MV-4-11 (cell line): ENCODE results near the gene PDIA2.
"Not testable (repeated sequence)": the region's sequence is repeated elsewhere in the genome, so short reads cannot be mapped to it uniquely, and the experiment has no call there.

Experiments used
- DNase-seq: peaks from one replicate; lab custom pipeline; 2025; lab: John Stamatoyannopoulos, UW

PDIA2 gene

DNA sequence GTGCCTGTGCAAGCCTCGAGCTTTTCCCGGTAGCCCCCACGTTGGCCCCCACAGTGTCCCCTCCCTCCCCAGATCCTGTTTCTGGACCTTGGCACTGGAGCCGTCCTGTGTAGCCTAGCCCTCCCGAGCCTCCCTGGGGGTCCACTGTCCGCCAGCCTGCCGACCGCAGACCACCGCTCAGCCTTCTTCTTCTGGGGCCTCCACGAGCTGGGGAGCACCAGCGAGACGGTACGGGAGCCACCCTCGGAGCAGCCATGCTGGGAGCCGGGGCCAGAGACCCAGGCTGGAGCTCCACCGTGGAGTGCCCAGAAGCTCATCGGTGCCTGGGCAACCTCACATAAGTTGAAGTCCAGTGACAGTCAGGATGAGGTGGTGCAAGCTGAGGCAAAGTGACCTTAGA is 19.0 kb upstream of the PDIA2 start:
- DNase-seq = no peak

DNA sequence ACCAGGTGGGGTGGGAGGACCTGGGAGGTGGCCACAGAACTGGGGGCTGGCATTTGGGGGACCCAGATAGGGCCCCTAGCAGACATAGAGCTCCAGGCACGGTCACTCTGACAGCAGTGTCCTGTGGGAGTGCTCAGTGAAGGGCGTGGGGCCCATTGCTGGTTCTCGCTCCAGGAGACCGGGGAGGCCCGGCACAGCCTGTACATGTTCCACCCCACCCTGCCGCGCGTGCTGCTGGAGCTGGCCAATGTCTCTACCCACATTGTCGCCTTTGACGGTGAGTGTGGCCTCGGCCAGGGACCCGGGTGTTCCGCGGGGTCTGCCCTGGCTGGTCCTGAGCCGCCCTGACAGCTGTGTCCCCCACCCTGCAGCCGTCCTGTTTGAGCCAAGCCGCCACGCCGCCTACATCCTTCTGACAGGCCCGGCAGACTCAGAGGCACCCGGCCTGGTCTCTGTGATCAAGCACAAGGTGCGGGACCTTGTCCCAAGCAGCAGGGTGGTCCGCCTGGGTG is 18.5 kb upstream of the PDIA2 start:
- no peak for DNase-seq

DNA sequence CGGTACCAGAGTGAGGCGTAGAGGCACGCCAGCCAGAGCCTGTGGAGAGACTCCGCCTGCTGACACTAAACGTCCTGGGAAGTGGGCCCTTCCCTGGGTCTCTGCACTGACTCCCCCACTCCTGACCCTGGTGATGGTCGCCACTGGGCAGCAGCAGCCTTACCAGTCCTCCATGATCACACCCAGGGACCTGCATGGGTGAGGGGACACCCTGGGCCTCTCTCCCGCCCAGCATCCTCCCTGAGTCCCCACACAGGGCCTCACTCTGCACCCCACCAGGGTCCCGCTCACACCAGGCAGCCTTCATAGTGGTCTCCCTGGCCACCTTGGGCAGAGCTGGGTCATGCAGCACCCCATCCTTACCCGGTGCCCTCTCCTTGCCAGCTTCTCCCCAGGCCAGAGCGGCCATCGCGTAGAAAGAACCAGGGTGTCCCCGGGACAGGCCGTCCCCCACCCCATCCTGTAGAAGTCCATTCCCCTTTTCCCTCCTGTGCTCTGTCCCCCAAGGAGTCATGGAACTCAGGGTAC is 17.9 kb upstream of the PDIA2 start:
- no peak for DNase-seq

DNA sequence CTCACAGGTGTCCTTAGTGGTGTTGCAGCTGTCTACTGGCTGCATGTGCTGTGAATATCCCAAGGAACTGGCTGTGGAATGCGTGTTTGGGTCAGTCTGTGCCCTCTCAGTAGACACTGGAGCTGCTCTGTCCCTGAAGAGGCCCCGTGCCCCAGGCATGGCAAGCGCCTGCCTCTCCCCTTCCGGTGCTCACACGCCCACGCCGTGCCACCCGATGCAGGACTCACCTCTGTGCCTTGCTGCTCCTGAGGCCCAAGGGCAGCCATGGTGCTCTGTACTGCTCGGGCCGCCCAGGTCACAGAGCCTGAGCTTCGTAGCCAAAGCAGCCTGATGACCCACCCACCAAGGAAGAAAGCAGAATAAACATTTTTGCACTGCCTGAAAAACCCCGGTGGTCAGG is 17.3 kb upstream of the PDIA2 start:
- DNase-seq = no peak

DNA sequence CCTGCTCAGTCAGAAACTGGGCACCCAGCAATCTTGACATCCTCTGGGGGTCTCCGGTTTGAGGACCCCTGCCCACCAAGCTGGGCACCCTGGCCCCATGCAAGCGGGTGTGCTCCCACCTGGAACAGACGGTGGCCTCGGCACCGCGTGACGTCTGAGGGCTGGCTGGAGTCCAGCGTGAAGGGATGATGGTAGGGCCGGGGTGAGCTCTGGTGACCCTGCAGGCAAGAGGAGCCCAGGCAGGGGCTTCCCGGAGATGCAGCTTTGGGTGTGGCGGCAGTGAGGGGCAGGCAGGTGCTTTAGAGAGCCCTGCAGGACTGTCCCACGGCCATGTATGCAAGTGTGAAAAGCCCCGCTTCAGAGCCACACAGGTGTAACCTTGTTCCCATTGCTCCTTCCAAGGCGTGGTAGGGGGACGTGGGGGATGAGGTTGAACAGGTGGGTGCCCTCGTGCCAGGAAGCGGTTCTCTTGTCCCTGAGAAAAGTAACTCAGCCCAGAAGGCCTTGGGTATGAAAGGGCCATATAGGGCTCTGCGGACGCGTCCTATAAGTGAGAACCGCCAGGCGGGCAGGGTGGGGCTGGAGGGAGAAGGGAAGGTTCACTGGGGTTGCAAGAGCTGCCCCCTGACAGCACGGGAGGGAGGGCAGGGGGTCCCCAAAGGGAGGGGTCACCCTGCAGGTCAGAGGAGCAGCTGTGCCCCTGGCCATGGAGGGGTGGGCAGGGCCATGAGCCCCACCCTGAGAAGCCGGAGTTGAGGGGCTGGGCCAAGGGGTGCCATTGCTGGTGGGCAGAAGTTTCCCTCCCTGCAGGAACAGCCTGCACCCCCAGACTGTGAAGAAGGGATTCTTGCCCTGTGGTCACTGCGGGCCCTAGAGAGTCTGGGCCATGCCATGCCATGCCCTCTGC is 16.5 kb upstream of the PDIA2 start:
- DNase-seq = no peak

DNA sequence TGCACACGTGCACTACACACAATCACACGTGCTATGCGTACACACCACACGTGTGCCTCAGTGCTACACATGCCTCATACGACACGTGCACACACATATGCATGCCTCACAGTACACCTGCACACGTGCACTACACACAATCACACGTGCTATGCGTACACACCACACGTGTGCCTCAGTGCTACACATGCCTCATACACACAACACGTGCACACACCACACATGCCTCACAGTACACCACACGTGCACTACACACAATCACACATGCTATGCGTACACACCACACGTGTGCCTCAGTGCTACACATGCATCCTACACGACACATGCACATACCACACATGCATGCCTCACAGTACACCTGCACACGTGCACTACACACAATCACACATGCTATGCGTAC is 15.4 kb upstream of the PDIA2 start:
- not testable (repeated sequence) for DNase-seq

DNA sequence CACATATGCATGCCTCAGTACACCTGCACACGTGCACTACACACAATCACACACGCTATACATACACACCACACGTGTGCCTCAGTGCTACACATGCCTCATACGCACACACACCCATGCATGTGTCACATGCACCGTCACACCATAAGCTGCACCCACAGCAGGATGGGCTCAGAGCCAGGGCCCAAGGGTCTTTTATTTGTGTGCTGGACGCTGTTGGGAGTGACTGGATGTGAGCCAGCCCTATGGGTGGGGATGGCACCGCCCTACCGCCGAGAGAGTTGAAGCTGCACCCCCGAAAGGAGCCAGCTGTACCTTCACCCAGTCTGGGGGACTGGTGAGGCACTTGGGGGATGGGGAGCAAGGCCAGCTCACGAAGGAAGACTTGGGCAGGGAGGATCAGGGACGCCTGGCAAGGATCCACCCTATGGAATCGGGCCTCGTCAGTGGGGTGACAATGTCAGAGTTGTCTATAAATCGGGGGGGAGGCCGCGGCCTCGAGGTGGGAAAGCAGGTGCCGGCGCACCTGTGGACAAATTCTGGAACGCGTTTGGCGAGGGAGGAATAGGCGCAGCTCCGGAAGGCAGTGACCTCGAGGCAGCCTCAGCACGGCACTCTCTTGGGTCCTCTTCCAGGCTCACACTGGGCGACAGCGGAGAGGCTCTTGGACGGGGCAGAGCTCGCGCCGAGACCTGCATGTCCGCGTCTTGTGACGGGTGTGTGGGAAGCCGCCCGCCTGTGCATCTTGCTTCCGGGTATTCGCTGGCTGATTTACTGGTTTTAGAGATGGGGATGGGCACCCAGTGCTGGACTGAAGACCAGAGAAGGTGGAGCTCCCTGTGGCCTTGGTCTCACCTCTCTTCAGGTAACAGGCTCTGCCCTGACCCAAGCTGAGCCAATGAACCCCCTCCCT is 14.6 kb upstream of the PDIA2 start:
- no peak for DNase-seq

DNA sequence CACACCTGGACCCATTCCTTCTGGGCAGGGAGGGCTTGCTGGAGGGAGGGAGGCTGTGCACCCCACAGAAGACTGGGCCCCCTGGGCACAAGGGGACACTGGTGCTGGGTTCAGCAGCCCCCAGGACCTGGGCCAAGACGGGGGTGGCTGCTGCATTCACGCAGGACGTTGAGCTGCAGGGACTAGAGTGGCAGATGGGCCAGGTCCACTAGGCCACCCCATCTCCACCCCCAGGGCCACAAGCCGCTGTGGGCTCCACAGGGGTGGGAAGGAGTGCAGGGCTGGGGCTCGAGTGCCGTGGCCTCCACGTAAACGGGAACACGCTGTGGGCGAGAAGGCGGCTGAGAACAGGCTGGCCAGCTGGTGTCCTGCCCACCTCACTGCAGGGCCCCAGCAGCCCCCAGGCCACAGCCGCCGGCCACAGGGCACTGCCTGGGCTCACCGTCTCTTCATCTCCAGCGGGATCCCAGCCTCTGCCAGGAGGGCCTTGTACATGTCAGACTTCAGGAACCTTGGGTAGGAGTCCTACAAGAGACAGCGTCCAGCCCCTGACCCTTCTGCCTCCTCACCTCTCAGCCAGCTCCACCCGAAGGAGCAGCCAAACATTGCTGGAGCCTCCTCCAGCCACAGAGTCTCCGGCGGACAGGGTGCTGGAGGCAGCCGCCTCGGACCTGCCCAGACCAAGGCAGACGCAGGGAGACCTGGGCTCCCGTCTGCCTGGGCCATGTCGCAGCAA is 13.7 kb upstream of the PDIA2 start:
- no peak for DNase-seq

DNA sequence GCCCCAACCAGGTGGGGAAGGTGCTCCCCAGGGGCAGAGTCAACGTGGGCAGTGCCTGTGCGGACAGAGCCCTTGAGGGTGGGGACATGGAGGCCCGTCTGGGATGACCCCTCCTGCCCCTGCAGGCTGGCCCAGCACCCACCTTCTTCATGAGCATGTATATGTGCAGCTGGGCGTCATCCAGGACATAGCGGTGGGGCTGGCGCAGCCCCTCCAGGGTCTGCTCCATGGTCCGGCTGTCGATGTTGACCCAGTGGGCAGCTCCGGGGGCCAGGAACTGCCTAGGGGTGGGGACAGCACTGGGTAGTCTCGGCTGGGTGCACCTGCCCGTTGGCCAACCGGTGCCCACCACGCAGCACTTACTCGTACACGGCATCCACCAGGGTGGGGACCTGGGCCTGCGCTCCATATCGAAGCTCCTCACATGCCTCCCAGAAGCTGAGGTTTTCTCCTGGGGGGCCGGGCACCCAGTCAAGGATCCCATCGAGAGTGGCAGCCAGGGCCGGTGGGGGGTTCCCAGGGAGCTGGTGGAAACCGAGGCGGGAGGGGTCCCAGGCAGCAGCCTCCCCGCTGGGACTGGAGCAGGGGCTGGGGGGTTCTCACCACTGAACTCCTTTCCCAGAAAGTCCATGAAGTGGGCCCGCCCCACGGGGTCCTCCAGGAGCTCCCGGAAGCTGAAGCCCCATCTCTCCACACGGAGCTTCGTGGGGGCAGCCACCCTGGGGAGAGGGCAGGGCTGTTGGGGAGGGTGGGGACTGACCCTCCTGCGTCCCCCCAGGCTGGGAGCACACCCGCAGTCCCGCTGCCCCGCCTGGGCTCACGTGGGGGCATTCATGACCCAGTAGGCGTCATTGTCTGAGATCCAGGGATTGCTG is 12.3 kb upstream of the PDIA2 start:
- no peak for DNase-seq

DNA sequence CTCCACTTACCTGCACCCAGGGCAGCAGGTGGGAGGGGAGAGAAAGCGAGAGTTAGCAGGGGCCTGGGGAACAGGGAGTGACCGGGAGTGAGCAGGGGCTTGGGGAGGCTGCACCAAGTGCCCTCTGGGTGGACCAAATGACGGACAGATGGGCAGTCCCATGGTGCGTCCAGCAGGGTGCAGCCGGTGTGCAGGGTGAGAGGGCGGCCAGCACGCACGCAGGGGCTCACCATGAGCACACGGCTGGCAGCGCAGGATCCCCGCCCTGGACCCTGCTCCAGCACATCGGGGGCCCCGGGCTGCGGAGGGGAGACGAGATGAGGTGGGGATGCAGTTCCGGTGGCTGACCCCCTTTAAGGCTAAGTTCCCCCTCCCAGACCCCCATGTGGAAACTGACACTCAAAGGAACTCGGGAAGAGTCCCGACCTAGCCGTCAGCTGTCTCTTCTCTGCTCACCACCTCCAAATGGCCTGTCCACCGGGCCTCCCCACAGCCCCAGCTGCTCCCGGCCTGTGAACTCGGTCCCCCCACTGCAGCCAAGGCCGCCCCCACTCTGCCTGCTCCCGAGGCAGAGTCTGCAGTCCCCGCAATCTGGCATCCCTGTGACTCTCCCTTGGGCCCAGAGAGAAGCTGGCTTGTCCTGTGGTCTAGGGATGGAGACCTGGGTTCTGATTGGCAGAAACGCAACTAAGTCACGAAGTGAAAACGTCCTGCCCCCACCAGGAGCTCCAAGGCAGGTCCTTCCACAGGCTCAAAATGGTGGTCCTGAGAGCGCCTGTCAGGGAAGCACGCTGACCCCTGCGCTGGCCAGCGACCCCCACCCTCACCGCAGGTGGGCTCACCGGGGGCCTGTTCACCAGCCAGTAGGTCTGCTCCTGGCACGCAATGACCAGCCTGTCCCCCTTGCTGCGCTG is 10.1 kb upstream of the PDIA2 start:
- no peak for DNase-seq

DNA sequence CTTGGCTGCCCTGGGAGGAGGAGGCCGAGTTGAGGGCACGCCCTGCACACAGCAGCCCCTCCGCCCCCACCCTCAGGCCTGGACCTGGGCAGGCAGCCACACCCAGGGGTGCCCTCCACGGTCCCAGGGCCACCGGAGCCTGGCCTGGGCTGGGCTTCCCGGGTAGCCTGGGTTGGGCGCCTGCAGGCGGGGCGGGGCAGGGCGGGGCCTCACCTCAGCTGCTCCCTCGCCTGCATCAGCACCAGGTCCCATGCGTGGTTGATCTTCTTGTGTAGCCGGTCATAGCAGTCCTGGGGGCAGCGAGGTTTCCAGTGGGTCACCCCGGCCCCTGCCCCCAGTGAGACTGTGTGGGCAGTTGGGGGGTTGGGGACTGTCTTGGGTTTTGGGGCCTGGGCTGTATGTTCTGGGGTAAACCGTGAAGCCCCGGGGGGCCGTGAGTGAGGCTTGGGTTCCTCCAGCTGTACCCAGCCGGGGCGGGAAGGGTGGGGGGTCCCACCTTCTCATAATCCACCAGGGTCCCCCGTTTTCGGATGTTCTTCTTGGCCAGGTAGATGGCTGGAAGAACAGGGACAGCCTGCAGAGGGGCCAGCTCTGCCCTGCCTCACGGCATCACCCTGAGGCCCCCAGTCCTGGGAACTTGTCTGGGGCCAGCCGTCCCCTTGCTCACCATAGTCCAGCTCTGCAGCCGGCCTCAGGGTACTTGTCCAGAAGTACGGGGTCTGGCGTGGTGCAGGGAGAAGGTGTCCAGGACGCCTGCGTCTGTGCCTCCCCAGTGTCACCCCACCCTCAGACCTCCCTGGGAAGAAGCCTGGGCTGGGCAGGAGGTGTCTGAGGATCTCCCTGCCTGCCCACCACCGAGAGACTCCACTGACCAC is 9.2 kb upstream of the PDIA2 start:
- no peak for DNase-seq

DNA sequence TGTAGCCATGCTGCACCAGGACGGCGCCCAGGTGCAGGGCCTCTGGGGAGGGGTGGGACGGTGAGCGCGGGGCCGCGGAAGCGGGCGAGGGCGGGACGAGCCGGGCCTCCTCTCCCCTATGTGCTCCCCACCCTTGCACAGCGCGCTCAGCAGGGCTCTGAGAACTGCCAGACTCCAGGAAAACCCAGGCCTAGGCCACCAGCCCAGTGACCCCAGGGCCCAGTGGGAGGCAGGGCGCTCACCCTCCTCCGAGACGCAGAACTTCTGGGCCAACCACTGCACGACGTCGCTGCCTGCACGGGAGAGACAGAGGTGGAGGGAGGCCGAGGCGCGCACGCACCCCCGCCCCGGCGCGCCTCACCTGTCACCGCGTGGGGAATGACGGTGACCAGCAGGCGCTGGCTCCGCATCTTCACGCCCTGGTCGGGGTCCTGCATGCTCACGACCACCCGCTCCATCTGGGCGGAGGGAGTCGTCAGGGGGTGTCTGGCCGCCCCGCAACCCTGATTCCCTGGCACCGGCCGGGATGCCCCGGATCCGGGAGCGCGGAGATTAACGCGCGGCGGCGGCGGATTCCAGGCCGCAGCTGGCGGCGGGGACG is 7.8 kb upstream of the PDIA2 start:
- no peak for DNase-seq

DNA sequence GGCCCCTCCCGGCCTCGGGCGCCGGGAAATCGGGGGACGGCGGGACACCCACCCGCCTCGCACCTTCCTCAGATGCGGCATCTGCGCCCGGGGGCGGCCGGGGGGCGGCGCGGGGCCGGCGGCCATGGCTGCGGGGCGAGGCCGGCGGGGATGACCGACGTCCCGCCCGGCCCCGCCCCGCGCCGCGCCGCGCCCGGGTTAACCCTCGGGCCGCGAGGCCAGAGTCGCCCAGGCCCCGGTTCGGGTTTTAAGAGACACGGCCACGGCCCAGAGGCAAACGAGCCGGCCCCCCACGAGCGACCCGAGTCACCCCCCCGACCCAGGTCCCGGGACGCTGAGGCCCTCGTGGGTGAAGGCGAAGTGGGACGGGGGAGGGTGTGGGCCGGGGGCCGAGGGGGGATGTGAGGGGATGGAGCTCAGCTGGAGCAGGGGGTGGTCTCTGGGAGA is 7.2 kb upstream of the PDIA2 start, which contains the start of gene RGS11:
Gene RGS11 (minus strand): TSS at position 159 of the 447 bp plus-strand sequence. CDS start 33 bp downstream, at position 126.
- no peak for DNase-seq

DNA sequence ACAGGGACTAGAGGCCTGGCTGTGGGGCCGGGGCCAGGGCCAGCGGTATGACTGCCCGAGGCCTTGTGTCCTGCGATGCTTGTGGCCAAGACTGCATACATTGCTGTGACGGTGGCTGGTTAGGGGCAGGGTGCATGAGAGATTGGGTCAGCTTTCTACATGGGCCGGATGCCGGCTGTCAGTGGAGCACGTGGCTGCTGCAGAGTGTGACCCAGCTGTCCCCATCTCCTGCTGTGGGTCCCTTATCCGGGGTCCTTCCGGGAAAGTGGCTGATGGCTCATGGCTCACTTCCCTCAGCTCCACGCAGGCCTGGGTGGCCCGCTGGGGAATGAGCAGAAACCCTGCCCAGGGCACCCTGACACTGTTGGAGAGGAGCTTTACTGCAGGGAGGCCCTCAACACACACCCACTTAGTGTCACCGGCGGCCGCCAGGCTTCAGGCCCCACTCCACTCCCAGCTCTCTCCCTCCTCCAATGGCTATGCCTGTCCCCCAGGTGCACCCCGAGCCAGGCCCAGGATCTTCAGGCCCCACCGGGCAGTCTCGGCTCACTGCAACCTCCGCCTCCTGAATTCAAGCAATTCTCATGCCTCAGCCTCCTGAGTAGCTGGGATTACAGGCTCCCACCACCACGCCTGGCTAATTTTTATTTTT is 6.4 kb upstream of the PDIA2 start:
- DNase-seq = no peak

DNA sequence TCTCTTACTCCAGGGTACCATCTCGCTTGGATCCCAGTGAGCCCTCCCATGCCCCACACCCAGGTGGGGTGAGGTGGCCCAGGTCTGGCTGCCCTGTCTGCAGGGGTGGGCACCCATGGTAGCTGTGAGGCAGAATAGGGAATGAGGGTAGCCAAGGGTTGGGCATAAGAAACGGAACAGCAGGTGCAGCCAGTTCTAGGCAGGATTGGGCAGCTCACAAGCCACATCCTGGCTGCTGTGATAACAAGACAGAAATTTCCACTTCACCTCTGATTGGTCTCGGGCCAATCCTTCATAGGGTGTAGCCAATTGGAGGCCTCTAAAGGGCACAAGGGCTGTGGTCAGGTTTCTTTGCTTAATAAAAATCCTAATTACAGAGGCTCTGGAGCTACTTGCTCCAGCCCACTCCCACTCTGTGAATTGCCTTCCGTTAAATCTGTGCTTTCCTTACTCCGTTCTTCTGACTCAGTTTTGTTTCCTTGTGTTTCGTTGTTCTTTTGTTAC is 4.0 kb upstream of the PDIA2 start:
- DNase-seq = peak; percentile 34

DNA sequence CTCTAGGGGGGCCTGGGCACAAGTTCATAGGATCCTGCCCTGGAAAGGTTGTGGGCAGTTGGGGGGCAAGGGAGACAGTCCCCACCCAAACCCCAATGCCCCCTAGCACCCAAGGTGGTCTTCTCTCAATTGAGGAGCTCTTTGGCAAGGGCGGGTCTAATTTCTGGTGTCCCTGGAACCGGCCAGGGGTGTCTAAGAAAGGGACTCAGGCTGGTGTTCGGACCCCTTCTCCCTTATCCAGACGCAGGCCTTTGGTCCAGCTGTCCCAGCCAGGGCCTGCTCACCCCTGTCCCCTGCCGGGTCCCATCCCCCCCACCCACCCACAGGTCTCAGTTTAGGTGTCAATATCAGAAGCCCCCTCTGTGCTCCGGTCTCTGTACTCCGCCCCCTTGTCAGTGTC is 3.4 kb upstream of the PDIA2 start:
- no peak for DNase-seq

DNA sequence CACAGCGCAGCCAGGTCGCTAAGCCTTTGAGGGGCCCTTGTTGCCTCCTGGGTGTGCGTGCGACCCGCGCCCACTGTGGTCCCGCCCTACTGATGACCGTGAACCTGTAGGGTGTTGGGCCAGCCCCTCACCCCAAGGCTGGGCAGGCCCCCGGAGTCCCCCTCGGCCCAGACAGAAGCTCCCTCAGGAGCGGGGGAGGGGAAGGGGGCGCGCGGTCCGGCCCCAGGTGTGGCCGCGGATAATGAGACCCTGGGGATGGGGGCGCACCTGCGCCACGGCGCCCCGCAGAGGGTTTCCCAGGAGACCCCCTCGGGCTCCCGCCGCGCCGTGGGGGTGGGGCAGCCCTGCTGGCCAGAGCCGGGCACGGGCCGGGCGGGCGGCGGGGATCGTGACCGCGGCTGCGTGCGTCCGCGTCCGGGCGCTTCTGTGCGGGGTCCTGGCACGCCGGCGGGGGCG is 2.9 kb upstream of the PDIA2 start:
- no peak for DNase-seq
